LoVo (cell line): Measurements from ENCODE around the gene MACROD2.
A peak's percentile ranks its signal among the peaks of the same experiment; 100 is the strongest.
"Not testable (repeated sequence)": the region's sequence is repeated elsewhere in the genome, so short reads cannot be mapped to it uniquely, and the experiment has no call there.

Experiments
- DNase-seq: peaks from one replicate; pipeline ENCODE4 v3.0.0-alpha.2; 2016; ENCODE audit warnings: low spot score

MACROD2 gene

DNA sequence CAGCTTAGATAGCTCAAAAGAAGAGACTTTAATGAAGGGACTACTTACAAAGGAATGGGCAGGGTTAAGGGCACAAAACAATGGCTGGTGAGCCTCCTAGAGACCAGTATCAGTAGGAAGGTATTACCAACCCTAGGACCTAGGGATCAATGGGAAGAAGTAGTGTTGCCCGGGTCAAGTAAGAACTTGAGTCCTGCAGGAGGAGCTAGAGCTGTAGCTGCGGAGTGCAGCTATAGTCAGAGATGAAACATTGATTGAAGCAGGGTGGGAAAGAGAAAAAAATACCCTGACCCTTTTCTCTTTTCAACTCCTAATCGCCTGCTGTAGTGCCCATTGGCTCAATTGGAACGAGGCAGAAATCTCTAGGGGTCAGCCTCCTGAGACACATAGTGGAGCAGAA is 198.1 kb downstream of the MACROD2 start:
- DNase-seq: no peak

DNA sequence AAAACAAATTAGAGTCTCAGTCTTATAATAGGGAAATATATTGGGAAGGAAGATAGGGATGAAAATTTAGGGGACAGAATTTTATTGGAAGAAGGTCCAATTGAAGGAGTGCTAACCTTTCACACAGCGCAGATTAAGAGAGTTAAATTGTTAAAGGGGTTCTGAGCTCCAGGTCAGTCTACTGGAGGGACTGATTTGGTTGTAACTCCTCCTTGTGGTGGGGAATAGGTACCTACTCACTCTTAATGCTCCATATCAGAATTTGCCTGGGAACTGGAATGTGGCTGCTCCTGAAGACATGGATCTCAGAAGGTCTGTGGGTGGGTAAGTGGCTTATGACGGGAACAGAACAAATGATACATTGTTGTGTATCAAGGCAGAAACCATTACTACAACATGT is 198.6 kb downstream of the MACROD2 start:
- DNase-seq: no peak

DNA sequence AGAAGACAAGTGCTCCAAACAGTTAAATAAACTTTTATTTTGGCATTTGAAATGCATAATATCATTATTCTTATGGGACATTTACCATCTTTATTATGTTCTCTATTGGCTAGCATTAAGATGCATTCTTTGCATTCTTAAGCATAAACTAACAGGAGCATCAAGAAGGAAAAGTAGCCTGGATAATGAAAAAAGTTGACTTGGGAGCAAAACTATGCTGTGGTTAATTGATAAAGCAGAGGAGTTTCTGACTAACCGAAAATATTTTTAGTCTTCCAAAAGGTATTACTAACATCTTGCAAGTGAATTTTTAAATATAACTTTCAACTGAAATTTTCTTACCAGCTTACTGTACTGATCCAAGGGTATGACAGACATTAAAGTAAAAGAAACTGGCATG is 201.8 kb downstream of the MACROD2 start:
- no peak for DNase-seq

DNA sequence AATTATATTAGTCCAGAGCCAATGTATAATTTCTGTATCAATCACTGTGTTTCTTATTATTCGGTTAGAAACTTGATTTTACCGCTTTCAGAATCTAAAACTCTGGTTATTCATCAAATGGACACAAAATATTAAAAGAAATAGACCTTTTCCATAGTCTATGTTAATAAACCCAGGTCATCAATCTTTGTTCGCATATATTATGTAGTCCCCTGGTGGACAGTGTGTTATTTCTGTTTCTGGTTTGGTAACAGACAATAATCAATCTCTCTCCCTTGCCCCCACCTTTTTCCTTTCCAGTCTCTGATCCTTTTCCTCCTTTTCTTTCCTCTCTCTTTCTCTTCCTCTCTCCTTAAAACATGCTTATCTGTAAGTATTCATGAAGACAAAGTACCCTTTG is 203.1 kb downstream of the MACROD2 start:
- DNase-seq: no peak

DNA sequence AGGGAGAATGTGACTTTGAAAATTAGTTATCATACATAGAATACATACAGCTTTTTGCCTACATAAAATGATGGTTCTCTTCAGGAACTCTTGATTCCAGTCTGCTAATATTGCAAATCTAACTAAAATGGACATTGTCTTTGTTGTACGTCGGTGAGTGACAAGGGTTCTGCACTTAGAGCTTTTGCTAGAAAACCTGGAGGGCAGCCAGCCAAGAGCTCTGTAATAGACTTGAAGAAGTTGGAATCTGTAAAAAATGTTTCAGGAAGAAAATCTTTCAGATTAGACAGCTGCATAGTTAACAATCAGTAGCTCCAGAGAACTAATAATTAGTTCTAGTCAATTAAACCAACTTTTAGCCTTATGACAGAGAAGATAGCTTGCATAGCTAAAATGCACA is 203.8 kb downstream of the MACROD2 start:
- DNase-seq: no peak

DNA sequence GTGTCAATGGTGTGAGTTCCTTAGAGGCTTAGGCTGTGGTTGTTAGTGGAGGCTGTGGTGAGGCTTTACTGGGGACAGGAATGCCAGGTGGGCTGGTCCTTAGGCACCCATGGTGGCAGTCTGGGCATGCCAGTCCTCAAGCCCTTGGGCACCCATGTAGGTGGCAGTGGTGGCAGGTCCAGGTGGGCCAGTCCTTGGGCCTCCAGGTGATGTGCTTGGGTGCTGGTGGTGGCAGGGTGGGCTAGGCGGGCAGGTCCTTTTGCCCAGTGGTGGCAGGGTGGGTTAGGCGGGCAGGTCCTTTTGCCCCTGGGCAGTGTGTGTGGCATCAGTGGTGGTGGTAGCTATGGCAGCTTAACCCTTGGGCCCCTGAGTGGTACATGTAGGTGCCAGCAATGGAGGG is 208.3 kb downstream of the MACROD2 start:
- DNase-seq: no peak

DNA sequence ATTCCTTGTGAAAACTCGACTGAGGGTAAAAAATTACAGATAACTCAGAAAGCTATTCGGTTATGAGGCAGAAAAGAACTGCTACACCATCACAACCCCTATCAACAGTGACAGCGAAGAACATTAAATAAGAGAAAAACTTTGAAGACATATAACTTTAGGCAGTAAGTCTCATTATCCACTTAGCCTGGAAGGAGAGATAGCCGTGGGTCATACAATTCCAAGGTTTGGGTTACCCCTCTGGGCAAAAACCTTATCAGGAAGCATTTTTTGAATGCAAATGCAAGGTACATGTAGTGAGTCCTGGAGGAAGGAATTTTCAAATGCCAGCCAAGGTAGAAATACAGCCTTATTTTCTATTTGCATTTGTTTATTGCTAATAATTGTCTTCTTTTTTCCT is 212.3 kb downstream of the MACROD2 start:
- no peak for DNase-seq

DNA sequence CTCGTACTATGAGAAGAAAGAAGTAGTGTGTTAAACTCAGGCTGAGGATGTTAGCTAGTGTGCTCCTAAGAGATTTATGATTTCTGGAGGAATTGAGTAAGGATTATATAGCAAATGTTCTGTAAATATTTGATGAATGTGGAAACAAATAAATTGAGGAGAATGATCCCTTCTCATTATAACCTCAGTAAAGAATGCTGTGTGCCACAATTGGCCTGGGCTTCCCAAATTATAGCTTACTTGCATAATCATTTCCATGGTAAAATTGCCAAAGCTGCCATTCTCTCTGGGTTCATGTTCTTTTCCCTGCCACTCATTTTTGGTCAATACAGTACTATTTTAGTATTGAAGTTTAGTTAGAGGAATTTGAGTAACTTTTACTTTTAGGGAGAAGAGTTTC is 213.6 kb downstream of the MACROD2 start:
- no peak for DNase-seq

DNA sequence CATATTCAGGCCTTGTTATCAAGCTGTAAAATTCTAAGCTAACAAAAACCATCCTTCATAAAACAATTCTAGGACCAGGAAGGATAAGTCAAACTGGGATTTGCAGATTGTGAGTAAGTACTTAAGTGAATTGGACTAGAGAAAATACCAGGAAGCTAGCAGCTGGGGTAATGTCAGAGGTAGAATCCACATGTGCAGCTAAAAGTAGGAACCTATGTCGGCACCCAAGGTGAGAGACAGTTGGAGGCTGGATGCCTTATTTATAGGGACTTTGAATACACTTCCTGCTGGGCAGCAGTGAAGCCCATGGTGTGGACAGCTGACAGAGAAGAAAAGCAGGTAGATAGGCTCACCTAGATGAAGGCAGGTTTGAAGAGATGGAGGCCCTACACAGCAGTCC is 214.8 kb downstream of the MACROD2 start:
- no peak for DNase-seq

DNA sequence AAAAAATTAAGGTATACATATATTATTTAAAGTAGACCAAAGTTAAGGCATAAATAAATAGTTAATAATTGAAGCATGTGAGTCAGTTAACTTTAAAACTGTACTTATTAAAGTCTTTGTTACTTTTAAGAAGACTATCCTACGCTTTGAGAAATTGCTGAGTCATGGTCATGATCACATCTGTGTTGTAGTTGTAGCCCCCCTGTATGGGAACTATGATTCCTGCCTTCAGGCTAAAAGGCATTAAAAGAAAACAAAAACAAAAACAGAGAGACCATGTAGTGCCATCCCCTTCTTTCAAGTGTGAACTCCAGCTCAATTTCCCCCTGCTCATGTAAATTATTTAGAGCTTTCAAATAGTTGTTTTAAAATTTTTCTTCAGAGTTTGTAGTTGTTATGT is 218.7 kb downstream of the MACROD2 start:
- DNase-seq: no peak

DNA sequence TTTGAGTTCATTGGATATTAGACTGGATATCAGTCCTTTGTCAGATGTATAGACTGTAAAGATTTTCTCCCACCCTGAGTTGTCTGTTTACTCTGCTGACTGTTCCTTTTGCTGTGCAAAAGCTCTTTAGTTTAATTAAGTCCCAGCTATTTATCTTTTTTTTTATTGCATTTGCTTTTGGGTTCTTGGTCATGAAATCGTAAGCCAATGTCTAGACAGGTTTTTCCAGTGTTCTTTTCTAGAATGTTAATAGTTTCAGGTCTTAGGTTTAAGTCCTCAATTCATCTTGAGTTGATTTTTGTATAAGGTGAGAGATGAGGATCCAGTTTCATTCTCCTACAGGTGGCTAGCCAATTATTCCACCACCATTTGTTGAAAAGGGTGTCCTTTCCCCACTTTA is 220.6 kb downstream of the MACROD2 start:
- DNase-seq: not testable (repeated sequence)

DNA sequence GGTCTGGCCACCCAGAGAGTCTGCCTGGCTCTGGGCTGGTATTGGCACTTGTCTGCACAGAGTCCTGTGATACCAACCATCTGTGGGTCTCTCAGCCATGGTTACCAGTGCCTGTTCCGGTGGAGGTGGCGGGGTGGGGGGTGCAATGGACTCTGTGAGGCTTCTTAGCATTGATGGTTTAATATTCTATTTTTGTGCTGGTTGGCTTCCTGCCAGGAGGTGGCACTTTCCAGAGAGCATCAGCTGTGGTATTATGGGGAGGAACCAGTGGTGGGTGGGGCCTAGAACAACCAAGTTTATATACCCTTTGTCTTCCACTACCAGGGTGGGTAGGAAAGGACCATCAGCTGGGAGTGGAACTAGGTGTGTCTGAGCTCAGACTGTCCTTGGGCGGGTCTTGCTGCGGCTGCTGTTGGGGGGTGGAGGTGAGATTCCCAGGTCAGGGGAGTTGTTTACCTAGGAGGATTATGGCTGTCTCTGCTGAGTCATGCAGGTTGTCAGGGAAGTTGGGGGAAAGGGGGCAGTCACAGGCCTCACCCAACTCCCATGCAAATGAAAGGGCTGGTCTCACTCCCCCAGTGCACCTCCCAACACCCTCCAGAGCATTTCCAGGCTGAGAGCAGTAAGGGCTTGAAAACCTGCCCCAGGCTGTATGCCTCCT is 224.6 kb downstream of the MACROD2 start:
- peak; percentile 74 for DNase-seq

DNA sequence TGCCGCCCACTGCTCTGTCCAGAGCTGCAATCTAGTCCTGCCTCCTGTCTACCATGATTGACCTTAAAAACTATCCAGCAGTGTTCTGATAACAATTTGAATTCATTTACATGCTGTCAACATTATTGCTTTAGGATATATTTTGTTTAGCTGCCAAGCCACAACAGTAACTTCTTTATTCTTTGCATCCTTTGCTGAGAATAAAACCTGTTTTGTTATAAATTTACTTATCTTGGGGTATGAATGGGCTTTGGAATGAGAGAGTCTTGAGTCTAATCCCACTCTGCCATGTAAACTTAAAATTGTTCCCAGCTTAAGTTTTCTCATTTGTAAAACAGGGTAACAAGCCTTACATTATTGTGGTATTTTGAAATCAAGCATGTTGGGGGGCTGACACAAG is 225.7 kb downstream of the MACROD2 start:
- DNase-seq: no peak

DNA sequence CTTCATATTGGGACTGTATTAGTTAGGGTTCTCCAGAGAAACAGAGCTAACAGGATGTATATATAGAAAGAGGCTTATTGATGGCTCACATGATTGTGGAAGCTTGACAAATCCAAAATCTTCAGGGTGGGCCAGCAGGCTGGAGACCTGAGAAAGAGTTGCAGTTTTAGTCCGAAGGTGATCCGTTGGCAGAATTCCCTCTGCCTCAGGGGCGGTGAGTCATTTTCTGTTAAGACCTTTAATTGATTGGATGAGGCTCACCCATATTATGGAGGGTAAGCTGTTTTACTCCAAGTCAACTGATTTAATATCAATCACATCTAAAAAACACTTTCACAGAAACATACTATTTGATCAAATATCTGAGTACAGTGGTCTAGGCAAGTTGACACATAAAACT is 228.5 kb downstream of the MACROD2 start:
- no peak for DNase-seq

DNA sequence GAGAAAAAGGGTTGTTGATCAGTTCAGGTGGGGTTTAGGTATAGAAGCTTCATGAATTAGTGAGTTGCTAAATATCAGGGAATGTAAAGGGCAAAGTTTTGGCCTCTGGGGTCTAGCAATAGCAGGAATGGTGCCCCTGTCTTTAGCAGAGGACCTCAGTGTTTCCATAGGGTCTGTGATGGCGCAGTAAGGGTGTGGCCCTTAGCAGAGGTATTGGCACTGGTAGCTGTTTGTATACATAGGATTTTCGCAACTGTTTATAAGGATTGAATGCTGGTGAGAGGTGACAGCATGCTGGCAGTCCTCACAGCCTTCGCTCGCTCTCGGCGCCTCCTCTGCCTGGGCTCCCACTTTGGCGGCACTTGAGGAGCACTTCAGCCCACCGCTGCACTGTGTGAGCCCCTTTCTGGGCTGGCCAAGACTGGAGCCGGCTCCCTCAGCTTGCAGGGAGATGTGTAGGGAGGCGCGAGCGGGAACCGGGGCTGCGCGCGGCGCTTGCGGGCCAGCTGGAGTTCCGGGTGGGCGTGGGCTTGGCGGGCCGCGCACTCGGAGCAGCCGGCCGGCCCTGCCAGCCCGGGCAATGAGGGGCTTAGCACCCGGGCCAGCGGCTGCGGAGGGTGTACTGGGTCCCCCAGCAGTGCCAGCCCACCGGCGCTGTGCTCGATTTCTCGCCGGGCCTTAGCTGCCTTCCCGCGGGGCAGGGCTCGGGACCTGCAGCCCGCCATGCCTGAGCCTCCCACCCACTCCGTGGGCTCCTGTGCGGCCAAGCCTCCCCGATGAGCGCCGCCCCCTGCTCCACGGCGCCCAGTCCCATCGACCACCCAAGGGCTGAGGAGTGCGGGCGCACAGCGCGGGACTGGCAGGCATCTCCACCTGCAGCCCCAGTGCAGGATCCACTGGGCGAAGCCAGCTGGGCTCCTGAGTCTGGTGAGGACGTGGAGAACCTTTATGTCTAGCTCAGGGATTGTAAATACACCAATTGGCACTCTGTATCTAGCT is 231.0 kb downstream of the MACROD2 start:
- DNase-seq: not testable (repeated sequence)

DNA sequence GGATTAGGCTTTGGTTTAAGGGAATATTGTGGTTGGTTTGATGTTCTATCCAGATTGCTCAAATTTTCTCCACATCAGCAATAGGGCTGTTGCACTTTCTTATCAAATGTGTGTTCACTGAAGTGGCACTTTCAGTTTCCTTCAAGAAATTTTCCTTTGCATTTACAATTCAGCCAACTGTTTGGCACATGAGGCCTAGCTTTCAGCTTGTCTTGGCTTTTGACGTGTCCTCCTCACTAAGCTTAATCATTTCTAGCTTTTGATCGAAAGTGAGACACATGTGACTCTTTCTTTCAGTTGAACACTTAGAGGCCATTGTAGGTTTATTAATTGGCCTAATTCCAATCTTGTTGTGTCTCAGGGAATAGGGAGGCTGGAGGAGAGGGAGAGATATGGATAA is 237.3 kb downstream of the MACROD2 start:
- DNase-seq: no peak

DNA sequence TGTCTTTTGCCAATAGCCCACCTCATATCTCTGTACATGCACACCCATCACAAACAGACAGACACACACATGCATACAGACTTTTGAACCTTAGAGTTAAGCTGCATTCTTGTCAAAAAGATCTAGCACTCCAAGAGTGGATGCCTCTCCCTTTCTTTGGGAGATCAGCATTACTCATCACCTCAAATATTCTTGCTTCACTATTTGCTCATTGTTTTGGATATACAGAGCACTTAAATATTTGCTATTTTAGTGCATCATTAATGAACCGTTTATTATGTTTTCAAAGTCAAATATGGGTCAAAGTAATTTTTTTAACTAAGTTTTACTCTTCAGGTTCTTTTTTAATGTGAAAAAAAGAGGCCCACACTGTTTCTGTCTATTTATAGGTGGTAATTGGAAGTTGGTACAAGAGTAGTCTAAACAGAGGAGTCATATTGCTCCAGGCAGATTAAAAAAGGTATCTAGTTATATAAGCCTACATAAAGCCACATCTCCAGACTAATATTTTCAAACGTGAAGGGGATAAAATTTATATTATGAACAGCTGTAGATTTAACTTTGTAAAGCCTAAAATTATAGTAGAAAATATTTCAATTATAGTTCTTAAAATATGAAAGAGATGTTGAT is 239.5 kb downstream of the MACROD2 start:
- no peak for DNase-seq

DNA sequence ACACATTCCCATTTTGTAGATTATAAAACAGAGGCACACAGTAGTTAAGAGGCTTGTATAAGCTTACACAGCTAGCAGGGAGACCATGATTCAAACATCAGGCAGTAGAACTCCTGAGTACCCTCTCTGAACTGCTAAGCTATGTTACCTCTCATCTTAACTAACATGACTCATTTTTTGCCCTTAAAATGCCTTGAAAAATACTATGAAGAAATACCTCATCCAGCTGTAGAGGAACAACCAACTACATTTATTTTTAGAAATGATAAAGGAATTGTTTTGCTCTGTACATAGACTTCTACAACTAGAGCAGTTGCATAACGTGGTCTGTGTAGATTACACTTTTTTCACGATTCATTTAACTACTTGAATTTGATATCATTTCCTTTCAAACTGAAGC is 240.0 kb downstream of the MACROD2 start:
- no peak for DNase-seq

DNA sequence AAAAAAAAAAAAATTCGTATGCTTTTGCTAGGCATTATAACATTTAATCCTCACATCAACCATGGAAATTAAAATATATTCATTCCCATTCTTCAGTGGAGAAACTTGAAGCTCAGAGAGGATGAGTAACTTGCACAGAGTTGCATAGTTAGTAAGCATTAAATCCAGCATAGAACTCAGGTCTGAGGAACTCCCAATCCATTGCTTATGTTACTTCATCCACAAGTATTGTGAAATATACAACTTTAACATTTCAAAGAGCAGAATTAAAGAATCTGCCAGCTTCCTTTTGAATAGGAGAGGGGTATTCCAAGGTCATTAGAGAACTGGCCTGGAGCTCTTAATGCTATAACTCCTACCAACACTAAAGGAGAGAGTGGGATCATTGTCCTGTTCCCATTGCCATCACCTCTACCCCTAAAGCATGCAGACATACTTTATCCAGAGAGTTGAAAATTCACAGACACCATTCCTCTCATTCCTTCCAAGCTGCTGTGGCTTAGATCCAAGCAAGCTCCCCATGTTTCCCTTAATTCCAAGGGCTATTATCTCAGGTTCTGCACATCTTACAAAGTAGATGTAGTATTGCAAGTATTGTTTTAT is 250.2 kb downstream of the MACROD2 start:
- DNase-seq: no peak

DNA sequence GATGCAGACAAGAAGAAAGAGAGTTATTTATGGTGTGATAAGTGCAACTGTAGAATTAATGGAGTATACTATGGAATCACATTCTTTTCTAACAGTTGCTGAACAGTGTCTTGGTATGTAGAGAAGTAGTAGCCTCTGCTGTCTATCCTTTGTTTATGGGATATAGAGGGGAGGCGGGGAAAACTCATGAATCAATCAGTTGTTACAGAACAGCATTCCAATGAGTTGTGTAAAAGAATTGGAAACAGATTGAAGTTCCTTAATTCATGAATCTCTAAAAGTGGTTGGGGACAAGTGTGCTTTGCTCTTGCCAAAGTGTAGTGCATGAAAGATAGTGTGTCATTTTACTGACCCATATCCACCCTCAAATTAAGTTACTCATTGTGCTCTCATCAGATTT is 264.4 kb downstream of the MACROD2 start:
- no peak for DNase-seq

DNA sequence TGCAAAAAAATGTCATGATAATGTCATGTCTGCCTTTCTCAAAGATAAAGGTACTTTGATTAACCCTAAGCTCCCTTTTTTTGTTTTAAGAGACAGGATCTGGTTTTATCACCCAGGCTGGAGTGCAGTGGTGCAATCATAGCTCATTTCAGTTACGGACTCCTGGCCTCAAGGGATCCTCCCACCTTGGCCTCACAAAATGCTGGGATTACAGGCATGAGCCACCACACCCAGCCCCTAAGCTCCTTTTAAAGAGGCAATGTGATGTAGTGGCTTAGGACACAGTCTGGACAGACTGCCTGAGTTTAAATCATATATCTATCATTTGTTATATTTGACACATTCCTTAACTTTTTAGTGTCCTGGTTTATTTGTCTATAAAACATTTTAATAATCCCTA is 265.1 kb downstream of the MACROD2 start:
- DNase-seq: no peak

DNA sequence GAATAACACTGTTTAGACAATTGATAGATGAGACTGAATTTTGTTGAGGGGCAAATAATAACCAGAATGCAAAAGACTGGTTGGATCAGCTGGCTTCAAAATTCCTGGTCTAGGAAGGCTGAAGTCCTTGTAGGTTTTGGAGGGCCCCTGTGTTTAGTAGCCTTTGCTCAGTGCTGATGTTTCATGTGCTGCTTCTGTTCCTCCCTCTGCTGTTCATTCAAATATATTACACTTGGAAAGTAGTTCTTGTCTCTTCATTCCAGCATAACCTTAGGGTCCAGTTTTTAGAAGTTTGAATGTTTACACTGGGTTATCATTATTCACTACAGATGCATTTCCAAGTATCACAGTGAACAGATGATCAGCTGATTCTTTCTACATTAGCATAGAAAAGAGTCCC is 269.6 kb downstream of the MACROD2 start:
- DNase-seq: peak; percentile 11

DNA sequence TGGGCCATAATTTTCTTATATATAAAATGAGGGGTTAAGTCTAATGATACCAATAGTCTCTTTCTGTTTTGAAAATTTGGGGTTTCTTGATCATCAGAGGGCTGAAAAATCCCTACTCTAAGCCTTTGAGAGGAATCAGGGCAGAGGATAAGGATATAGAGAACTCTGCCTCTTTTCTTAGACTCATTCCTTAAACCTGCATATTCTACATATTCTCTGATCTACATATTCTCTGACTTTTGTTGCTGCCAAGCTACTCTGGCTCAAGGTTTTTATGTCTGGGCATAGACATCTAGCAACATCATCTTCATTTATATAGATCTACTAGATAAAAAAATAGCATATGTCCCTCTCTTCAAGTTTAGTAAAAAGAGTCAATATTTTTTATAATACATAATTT is 270.9 kb downstream of the MACROD2 start:
- no peak for DNase-seq
